Ovary (tissue), 3 donors: ENCODE data around the gene GGT7.

Source experiments
- EP300 ChIP-seq: sonication (generic); formaldehyde crosslinking; IDR thresholded peaks from one replicate; pipeline ENCODE4 v1.6.1; 2017; ENCODE audit warnings: antibody characterized with exemption
- POLR2A ChIP-seq: fragments of 450-650 bp; IDR thresholded peaks from one replicate; pipeline ENCODE4 v1.6.1; 2017; ENCODE audit warnings: antibody characterized with exemption, mild to moderate bottlenecking, moderate library complexity
- TF ChIP-seq, protein P1 (sequence below), 3 donors: fragments of 450-650 bp in 2 of 3; fragments of 200-600 bp in 1 of 3; IDR thresholded peaks; one replicate each; pipeline versions ENCODE4 v1.5.1 to v1.8.0; 2016 to 2022; ENCODE audit warnings: antibody characterized with exemption in 3 of 3, mild to moderate bottlenecking in 1 of 3
- donor health status: DM: no; HTN: no; CAD: no.

DNA sequence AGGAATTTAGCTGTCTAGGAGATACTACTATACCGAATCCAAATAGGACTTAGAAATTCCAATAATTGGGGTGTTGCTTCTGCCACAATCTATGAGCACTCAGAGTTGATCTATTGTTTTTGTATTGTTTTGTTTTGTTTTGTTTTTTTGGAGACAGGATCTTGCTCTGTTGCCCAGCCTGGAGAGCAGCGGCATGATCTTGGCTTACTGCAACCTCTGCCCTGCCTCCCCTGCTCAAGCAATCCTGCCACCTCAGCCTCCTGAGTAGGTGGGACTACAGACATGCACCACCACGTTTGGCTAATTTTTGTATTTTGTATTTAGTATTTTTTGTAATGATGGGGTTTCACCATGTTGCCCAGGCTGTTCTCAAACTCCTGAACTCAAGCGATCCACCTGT lies 11.2 kb upstream of the GGT7 start:
- no peak for TF ChIP-seq POLR2A
- TF ChIP-seq, protein P1, sequence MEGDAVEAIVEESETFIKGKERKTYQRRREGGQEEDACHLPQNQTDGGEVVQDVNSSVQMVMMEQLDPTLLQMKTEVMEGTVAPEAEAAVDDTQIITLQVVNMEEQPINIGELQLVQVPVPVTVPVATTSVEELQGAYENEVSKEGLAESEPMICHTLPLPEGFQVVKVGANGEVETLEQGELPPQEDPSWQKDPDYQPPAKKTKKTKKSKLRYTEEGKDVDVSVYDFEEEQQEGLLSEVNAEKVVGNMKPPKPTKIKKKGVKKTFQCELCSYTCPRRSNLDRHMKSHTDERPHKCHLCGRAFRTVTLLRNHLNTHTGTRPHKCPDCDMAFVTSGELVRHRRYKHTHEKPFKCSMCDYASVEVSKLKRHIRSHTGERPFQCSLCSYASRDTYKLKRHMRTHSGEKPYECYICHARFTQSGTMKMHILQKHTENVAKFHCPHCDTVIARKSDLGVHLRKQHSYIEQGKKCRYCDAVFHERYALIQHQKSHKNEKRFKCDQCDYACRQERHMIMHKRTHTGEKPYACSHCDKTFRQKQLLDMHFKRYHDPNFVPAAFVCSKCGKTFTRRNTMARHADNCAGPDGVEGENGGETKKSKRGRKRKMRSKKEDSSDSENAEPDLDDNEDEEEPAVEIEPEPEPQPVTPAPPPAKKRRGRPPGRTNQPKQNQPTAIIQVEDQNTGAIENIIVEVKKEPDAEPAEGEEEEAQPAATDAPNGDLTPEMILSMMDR (IDR thresholded peaks at IDR 0.05): no peak
- TF ChIP-seq EP300: no peak
